Ishikawa (cell line): ENCODE results near the gene RBM41.

Experiments used
- CEBPB ChIP-seq: IDR thresholded peaks from 2 replicates; pipeline ENCODE4 v1.6.1; 2012
- CREB1 ChIP-seq: IDR thresholded peaks from 2 replicates; pipeline ENCODE4 v1.6.1; 2012; ENCODE audit warnings: low read depth
- EGR1 ChIP-seq: IDR thresholded peaks from 2 replicates; pipeline ENCODE4 v1.6.1; 2012
- EP300 ChIP-seq: IDR thresholded peaks from 2 replicates; pipeline ENCODE4 v1.6.1; 2012; ENCODE audit warnings: borderline replicate concordance
- FOXM1 ChIP-seq: IDR thresholded peaks from 2 replicates; pipeline ENCODE4 v1.6.1; 2012; ENCODE audit warnings: low read depth, borderline replicate concordance
- NFIC ChIP-seq: IDR thresholded peaks from 2 replicates; pipeline ENCODE4 v1.6.1; 2012
- RAD21 ChIP-seq: IDR thresholded peaks from 2 replicates; pipeline ENCODE4 v1.6.1; 2012; ENCODE audit warnings: low read depth
- TAF1 ChIP-seq: IDR thresholded peaks from 2 replicates; pipeline ENCODE4 v1.6.1; 2012; ENCODE audit warnings: low read depth, mild to moderate bottlenecking
- ZBTB7A ChIP-seq: IDR thresholded peaks from 2 replicates; pipeline ENCODE4 v1.6.1; 2012; ENCODE audit warnings: low read depth
- TF ChIP-seq, protein P1 (sequence below): IDR thresholded peaks from 2 replicates; pipeline ENCODE4 v1.6.1; 2012
- TF ChIP-seq, protein P2 (sequence below): IDR thresholded peaks from 2 replicates; pipeline ENCODE4 v1.6.1; 2012; ENCODE audit warnings: low read depth, mild to moderate bottlenecking

DNA sequence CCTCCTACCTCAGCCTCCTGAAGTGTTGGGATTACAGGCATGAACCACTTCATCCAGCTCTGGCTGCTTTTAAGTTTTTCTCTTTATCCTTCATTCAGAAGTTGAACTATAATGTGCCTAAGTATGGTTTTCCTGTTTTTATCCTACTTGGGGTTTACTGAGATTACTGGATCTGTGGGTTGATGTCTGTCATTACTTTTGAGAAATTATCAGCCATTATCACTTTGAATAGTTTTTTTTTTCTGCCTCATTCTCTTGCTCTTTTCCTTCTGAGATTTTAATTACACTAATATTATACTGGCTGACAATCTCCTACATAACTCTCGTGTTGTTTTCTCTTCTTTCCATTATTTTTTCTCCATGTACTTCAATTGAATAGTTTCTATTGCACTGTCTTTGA is 71.0 kb downstream of the RBM41 start:
- TF ChIP-seq CREB1: no peak
- TF ChIP-seq, protein P1, sequence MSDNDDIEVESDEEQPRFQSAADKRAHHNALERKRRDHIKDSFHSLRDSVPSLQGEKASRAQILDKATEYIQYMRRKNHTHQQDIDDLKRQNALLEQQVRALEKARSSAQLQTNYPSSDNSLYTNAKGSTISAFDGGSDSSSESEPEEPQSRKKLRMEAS: no peak
- TF ChIP-seq CEBPB: no peak
- TF ChIP-seq EGR1: no peak
- TF ChIP-seq, protein P2, sequence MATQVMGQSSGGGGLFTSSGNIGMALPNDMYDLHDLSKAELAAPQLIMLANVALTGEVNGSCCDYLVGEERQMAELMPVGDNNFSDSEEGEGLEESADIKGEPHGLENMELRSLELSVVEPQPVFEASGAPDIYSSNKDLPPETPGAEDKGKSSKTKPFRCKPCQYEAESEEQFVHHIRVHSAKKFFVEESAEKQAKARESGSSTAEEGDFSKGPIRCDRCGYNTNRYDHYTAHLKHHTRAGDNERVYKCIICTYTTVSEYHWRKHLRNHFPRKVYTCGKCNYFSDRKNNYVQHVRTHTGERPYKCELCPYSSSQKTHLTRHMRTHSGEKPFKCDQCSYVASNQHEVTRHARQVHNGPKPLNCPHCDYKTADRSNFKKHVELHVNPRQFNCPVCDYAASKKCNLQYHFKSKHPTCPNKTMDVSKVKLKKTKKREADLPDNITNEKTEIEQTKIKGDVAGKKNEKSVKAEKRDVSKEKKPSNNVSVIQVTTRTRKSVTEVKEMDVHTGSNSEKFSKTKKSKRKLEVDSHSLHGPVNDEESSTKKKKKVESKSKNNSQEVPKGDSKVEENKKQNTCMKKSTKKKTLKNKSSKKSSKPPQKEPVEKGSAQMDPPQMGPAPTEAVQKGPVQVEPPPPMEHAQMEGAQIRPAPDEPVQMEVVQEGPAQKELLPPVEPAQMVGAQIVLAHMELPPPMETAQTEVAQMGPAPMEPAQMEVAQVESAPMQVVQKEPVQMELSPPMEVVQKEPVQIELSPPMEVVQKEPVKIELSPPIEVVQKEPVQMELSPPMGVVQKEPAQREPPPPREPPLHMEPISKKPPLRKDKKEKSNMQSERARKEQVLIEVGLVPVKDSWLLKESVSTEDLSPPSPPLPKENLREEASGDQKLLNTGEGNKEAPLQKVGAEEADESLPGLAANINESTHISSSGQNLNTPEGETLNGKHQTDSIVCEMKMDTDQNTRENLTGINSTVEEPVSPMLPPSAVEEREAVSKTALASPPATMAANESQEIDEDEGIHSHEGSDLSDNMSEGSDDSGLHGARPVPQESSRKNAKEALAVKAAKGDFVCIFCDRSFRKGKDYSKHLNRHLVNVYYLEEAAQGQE: no peak
- TF ChIP-seq FOXM1: no peak
- no peak for TF ChIP-seq EP300
- no peak for TF ChIP-seq TAF1
- no peak for TF ChIP-seq NFIC
- TF ChIP-seq RAD21: no peak
- TF ChIP-seq ZBTB7A: no peak
